ENCODE results near the gene CEMIP2. TPM values are rescaled to one million over a fixed set of nuclear protein-coding genes. Genes with fewer than 3 reads are reported as not detected.

Gene CEMIP2
- total RNA-seq, 6 donors from 2014 or later: 113 to 277 (median 161) TPM

GRCh38 chr9:71646131-71646530 is 122.2 kb downstream of the CEMIP2 start:
- Histone ChIP-seq H3K27ac (peak overlapping the region in 2 of 4 donors; percentile 67 to 75), H3K27me3 (no peaks in the 10 kb centered on the region), H3K36me3 (no peaks in the 10 kb centered on the region), H3K9me3 (no peaks in the 10 kb centered on the region), H3K4me1 (peaks cover 21 to 40% (median 34%) of the 10 kb centered on the region in 4 donors), H3K4me3 (no peak overlapping the region)
- TF ChIP-seq POLR2AphosphoS5 (IDR thresholded peaks at IDR 0.05) (no peak), EP300 (IDR thresholded peaks at IDR 0.05) (no peak), POLR2A (IDR thresholded peaks at IDR 0.05) (no peak)
- TF ChIP-seq, protein P1, sequence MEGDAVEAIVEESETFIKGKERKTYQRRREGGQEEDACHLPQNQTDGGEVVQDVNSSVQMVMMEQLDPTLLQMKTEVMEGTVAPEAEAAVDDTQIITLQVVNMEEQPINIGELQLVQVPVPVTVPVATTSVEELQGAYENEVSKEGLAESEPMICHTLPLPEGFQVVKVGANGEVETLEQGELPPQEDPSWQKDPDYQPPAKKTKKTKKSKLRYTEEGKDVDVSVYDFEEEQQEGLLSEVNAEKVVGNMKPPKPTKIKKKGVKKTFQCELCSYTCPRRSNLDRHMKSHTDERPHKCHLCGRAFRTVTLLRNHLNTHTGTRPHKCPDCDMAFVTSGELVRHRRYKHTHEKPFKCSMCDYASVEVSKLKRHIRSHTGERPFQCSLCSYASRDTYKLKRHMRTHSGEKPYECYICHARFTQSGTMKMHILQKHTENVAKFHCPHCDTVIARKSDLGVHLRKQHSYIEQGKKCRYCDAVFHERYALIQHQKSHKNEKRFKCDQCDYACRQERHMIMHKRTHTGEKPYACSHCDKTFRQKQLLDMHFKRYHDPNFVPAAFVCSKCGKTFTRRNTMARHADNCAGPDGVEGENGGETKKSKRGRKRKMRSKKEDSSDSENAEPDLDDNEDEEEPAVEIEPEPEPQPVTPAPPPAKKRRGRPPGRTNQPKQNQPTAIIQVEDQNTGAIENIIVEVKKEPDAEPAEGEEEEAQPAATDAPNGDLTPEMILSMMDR (IDR thresholded peaks at IDR 0.05): no peak
- DNase-seq: no peak
- no peak for ATAC-seq (ENCODE audit: low FRiP score in 2 of 2)
- WGBS, 2 donors: 57 to 72% methylated on average over 1 of the region's 1 CpG

GRCh38 chr9:71644819-71645362 is 123.4 kb downstream of the CEMIP2 start:
- Histone ChIP-seq H3K36me3 (no peaks in the 10 kb centered on the region), H3K9me3 (no peaks in the 10 kb centered on the region), H3K27me3 (no peaks in the 10 kb centered on the region), H3K27ac (peak overlapping the region in 1 of 4 donors; percentile 67), H3K4me1 (peaks cover 21 to 44% (median 35%) of the 10 kb centered on the region in 4 donors), H3K4me3 (no peak overlapping the region)
- ATAC-seq (ENCODE audit: low FRiP score in 2 of 2): no peak
- TF ChIP-seq POLR2A (IDR thresholded peaks at IDR 0.05): no peak
- TF ChIP-seq EP300 (IDR thresholded peaks at IDR 0.05): no peak
- no peak for TF ChIP-seq POLR2AphosphoS5 (IDR thresholded peaks at IDR 0.05)
- TF ChIP-seq, protein P1 (IDR thresholded peaks at IDR 0.05): no peak
- no peak for DNase-seq
- 58 to 83% methylated on average over 1 of the region's 1 CpG for WGBS, 2 donors

- Histone ChIP-seq H3K27ac (peak overlapping the region in 2 of 4 donors; percentile 3 to 43), H3K4me3 (no peak overlapping the region), H3K4me1 (peaks cover 19 to 48% (median 35%) of the 10 kb centered on the region in 4 donors), H3K27me3 (no peaks in the 10 kb centered on the region), H3K9me3 (no peaks in the 10 kb centered on the region), H3K36me3 (no peaks in the 10 kb centered on the region)
- TF ChIP-seq POLR2AphosphoS5 (IDR thresholded peaks at IDR 0.05) (no peak), POLR2A (IDR thresholded peaks at IDR 0.05) (no peak), EP300 (IDR thresholded peaks at IDR 0.05) (no peak)
- TF ChIP-seq, protein P1 (IDR thresholded peaks at IDR 0.05): no peak
- WGBS, 2 donors: 44 to 67% methylated on average over 2 of the region's 2 CpGs
- ATAC-seq (ENCODE audit: low FRiP score in 2 of 2) (no peak), DNase-seq (no peak)
Observed at GRCh38 chr9:71643330-71643729, 125.0 kb downstream of the CEMIP2 start.

- WGBS, 2 donors: 79 to 95% methylated on average over 5 of the region's 5 CpGs
- peak in 1 of 2 donors; percentile 39 for ATAC-seq (ENCODE audit: low FRiP score in 2 of 2)
- Histone ChIP-seq H3K4me1 (peaks cover 7 to 45% (median 26%) of the 10 kb centered on the region in 4 donors), H3K4me3 (no peak overlapping the region), H3K27me3 (no peaks in the 10 kb centered on the region), H3K9me3 (no peaks in the 10 kb centered on the region), H3K36me3 (no peaks in the 10 kb centered on the region), H3K27ac (no peak overlapping the region)
- TF ChIP-seq POLR2A (IDR thresholded peaks at IDR 0.05) (no peak), POLR2AphosphoS5 (IDR thresholded peaks at IDR 0.05) (no peak), EP300 (IDR thresholded peaks at IDR 0.05) (no peak)
- TF ChIP-seq, protein P1 (IDR thresholded peaks at IDR 0.05): no peak
- DNase-seq: no peak
Observed at GRCh38 chr9:71642056-71642455, 126.3 kb downstream of the CEMIP2 start.

- peak; percentile 75 to 91 for ATAC-seq (ENCODE audit: low FRiP score in 2 of 2)
Observed at GRCh38 chr9:71638627-71639026, 129.7 kb downstream of the CEMIP2 start.

More at GRCh38 chr9:71638627-71639026, 129.7 kb downstream of the CEMIP2 start:
- H3K27me3 ChIP-seq: no peaks in the 10 kb centered on the region
- 25 to 29% methylated on average over 7 of the region's 7 CpGs for WGBS, 2 donors
- H3K27ac ChIP-seq: peak overlapping the region; percentile 24 to 84 (median 61)
- peaks cover 0 to 23% (median 11%) of the 10 kb centered on the region in 4 donors for H3K4me1 ChIP-seq
- TF ChIP-seq, protein P1 (IDR thresholded peaks at IDR 0.05): no peak
- TF ChIP-seq EP300 (IDR thresholded peaks at IDR 0.05) (peak; percentile 59 to 95 (median 88)), POLR2AphosphoS5 (IDR thresholded peaks at IDR 0.05) (peak; percentile 90 to 96), POLR2A (IDR thresholded peaks at IDR 0.05) (peak in 1 of 4 donors; percentile 68)
- DNase-seq: peak in 1 of 2 donors; percentile 39
- no peaks in the 10 kb centered on the region for H3K9me3 ChIP-seq
- H3K4me3 ChIP-seq: peak overlapping the region in 2 of 4 donors; percentile 0 to 17
- H3K36me3 ChIP-seq: no peaks in the 10 kb centered on the region
